SK-N-MC (cell line): ENCODE results near the gene CALN1.

Experiments
- DNase-seq: peaks from one replicate; pipeline ENCODE4 v3.0.0-alpha.2; 2011; ENCODE audit warnings: low read depth, low spot score
- H3K27ac ChIP-seq: fragments of 200-600 bp; sonication (generic); 2 replicates; pipeline ENCODE4 v1.5.1; 2016; ENCODE audit warnings: mixed run types
- H3K36me3 ChIP-seq: fragments of 200-600 bp; sonication (generic); 2 replicates; pipeline ENCODE4 v1.6.1; 2017; ENCODE audit warnings: antibody characterized with exemption, low read length, mixed read lengths; ENCODE audit not compliant: insufficient read depth
- H3K4me3 ChIP-seq: fragments of 200-600 bp; sonication (generic); 2 replicates; pipeline ENCODE4 v1.5.1; 2016
- H3K9ac ChIP-seq: fragments of 200-600 bp; sonication (generic); 2 replicates; pipeline ENCODE4 v1.8.0; 2017; ENCODE audit warnings: mixed run types, mixed read lengths; ENCODE audit not compliant: insufficient read length
- H3K9me3 ChIP-seq: fragments of 200-600 bp; sonication (generic); 2 replicates; pipeline ENCODE4 v1.6.1; 2017; ENCODE audit warnings: low read depth, mild to moderate bottlenecking, antibody characterized with exemption, low read length, moderate library complexity, mixed read lengths
- EZH2 ChIP-seq: fragments of 200-600 bp; sonication (generic); IDR thresholded peaks from one replicate; pipeline ENCODE4 v1.6.1; 2017; ENCODE audit warnings: antibody characterized with exemption
- FOXP2 ChIP-seq: optimal IDR thresholded peaks from 2 replicates; pipeline ENCODE3; 2011; ENCODE audit warnings: mild to moderate bottlenecking, moderate library complexity; ENCODE audit not compliant: insufficient read depth; ENCODE audit errors: extremely low read length, control extremely low read depth
- POLR2AphosphoS5 ChIP-seq: IDR thresholded peaks from 2 replicates; pipeline ENCODE4 v1.6.1; 2012; ENCODE audit warnings: mild to moderate bottlenecking, low read depth, low read length, borderline replicate concordance

CALN1 gene

GRCh38 chr7:71988201-71988600, 423.9 kb downstream of the CALN1 start:
- no peak for TF ChIP-seq FOXP2
- TF ChIP-seq POLR2AphosphoS5 = no peak
- Histone ChIP-seq H3K36me3 (no peaks in the 10 kb centered on the region), H3K9me3 (no peaks in the 10 kb centered on the region), H3K9ac (no peak overlapping the region), H3K4me3 (no peak overlapping the region), H3K27ac (no peak overlapping the region)
- no peak for DNase-seq

DNA sequence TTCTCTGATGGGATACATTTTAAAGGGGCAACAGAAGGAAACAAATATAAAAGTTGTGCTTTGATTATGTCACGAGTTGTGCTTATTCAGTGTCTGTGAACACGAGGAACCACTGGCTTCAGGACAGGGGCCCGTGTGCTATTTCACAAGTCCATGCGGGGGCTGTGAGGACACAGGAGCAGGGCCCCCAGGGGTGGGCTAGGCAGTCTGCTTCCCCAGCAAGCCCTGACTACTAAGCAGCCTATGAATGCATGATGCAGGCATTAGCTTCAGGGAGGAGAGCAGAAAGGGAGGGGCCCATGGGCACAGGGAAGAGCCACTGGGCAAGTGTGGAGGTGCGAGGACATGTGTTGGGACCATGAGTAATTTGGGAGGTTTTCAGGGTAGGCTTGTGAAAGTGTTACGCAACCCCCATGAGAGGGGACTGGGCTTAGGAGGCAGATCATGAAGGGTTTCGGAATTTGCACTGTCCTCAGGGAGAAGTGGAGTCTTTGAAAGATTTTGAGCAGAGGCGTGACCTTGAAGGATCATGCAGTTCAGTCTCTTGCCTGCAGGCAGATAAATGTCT, 424.9 kb downstream of the CALN1 start:
- no peak for DNase-seq
- Histone ChIP-seq H3K36me3 (no peaks in the 10 kb centered on the region), H3K9me3 (no peaks in the 10 kb centered on the region), H3K4me3 (no peak overlapping the region), H3K9ac (no peak overlapping the region), H3K27ac (no peak overlapping the region)
- TF ChIP-seq EZH2 (no peak), POLR2AphosphoS5 (no peak), FOXP2 (no peak)

GRCh38 chr7:71984348-71984747, 427.8 kb downstream of the CALN1 start:
- Histone ChIP-seq H3K27ac (no peak overlapping the region), H3K9ac (no peak overlapping the region), H3K9me3 (no peaks in the 10 kb centered on the region), H3K4me3 (no peak overlapping the region), H3K36me3 (no peaks in the 10 kb centered on the region)
- TF ChIP-seq FOXP2 (no peak), POLR2AphosphoS5 (no peak), EZH2 (no peak)
- no peak for DNase-seq

DNA sequence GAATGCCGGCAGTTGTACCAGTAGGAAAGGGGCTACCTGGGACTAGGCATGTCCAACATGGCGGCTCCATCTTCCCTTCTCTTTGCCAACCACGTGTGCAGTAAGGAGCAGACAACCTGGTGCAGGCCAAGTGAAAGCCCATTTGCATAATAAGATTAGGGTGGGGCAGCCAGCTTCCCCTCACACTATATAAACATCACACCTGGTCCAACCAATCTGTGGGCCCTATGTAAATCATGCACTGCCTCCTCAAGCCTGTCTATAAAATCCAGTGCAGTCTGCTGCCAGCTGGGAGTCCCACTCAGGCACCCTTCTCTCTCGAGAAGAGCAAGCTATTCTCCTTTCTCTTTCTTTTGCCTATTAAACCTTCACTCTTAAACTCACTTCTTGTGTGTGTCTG, 429.3 kb downstream of the CALN1 start:
- Histone ChIP-seq H3K4me3 (no peak overlapping the region), H3K36me3 (no peaks in the 10 kb centered on the region), H3K27ac (no peak overlapping the region)

DNA sequence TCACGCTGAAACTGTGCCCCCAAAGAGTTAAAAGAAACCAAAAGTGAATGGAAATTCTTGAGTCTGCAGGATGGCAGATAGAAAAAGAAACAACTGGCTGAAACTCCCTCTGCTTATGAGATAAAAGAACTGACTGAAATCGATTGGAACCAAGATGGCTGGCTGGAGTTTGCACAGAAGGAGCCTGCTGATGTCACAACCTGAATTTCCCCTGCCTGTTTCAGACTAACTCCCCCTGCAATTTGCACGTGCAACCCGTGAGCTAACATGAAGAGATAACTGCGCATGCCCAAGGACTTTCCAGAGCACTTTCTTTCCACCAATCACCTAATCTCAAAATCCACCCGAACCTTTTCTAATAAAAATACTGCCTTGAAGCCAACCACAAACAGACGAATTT, 435.5 kb downstream of the CALN1 start:
- Histone ChIP-seq H3K4me3 (no peak overlapping the region), H3K27ac (no peak overlapping the region), H3K9ac (no peak overlapping the region), H3K9me3 (no peaks in the 10 kb centered on the region), H3K36me3 (no peaks in the 10 kb centered on the region)
- TF ChIP-seq FOXP2 (no peak), EZH2 (no peak), POLR2AphosphoS5 (no peak)
- no peak for DNase-seq

More for the DNA sequence above, 429.3 kb downstream of the CALN1 start:
- no peak overlapping the region for H3K9ac ChIP-seq
- no peak for DNase-seq
- no peak for TF ChIP-seq EZH2
- TF ChIP-seq POLR2AphosphoS5 = no peak
- no peak for TF ChIP-seq FOXP2
- H3K9me3 ChIP-seq = no peaks in the 10 kb centered on the region

DNA sequence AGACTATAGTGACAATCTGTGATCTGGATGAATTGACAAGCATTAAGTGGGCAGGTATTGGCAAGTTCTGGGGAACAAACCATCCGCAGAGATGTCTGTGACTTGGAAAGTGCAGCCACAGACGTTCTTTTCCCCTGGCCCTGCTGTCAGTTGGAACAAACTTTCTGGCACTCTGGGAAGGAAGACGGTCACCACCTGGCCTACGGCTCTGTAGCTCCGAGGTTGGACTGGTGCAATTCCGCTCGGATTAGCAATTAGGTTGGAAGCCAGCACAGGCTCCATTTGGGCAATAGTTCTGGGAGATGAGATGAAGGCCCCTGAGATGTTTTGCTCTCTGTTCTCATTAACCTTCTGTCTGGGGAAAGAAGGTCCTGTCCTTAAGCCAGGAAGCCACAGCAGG, 437.5 kb downstream of the CALN1 start:
- TF ChIP-seq EZH2 = no peak
- no peak for TF ChIP-seq FOXP2
- TF ChIP-seq POLR2AphosphoS5 = no peak
- no peaks in the 10 kb centered on the region for H3K9me3 ChIP-seq
- H3K9ac ChIP-seq = no peak overlapping the region
- DNase-seq = no peak
- no peaks in the 10 kb centered on the region for H3K36me3 ChIP-seq
- H3K27ac ChIP-seq = no peak overlapping the region
- no peak overlapping the region for H3K4me3 ChIP-seq

GRCh38 chr7:71972534-71972933, 439.6 kb downstream of the CALN1 start:
- no peak for TF ChIP-seq POLR2AphosphoS5

GRCh38 chr7:71970725-71971124, 441.4 kb downstream of the CALN1 start:
- Histone ChIP-seq H3K27ac (no peak overlapping the region), H3K4me3 (no peak overlapping the region), H3K9me3 (no peaks in the 10 kb centered on the region), H3K9ac (no peak overlapping the region), H3K36me3 (no peaks in the 10 kb centered on the region)
- no peak for DNase-seq
- TF ChIP-seq POLR2AphosphoS5 = no peak
- TF ChIP-seq FOXP2 = no peak
- no peak for TF ChIP-seq EZH2

More at GRCh38 chr7:71972534-71972933, 439.6 kb downstream of the CALN1 start:
- Histone ChIP-seq H3K36me3 (no peaks in the 10 kb centered on the region), H3K27ac (no peak overlapping the region), H3K9ac (no peak overlapping the region), H3K9me3 (no peaks in the 10 kb centered on the region), H3K4me3 (no peak overlapping the region)
- no peak for DNase-seq

DNA sequence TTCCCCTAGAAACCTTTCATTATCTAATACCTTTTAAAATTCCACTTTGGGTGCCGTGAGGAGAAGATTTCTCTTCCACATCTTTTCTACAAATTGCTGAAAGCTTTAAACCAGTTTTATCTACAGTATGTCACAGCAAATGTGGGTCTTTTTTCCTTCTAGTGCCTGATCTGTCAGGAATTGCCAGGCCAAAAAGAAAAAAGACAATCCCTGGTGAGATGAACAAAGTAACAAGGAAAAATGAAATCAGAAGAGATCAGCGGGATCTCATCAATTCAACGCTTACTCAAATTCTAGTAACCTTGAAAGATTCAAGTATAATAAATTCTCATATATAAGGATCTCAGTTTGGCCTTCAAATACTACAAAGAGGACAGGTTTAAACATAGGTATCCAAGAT, 449.5 kb downstream of the CALN1 start:
- no peak for DNase-seq
- Histone ChIP-seq H3K9me3 (no peaks in the 10 kb centered on the region), H3K27ac (no peak overlapping the region), H3K4me3 (no peak overlapping the region), H3K36me3 (no peaks in the 10 kb centered on the region), H3K9ac (no peak overlapping the region)
- TF ChIP-seq FOXP2 (no peak), POLR2AphosphoS5 (no peak), EZH2 (no peak)
